ENCODE data around the gene SZRD1.

Gene SZRD1

DNA sequence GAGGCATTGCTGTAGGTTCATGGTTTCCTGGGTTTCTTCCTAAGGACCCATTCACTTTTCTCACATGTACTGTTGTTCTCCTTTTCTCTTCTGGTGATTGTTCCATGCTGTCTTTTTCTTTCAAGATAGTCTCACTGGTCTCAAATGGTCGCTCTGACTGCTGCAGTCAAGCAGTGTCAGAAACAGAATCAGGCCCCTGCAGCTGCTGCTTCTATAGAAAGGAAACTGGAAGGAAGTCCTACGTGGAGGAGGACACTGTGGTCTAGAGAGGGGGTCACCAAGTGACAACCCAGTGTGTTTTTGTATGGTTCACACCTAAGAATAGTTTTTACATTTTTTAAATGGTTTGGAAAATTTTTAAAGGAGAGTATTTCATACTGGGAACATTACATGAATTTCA is 75.9 kb downstream of the SZRD1 start:
- TF ChIP-seq POLR2AphosphoS5 (IDR thresholded peaks at IDR 0.05; ENCODE audit: low read depth, low read length), result no peak
- TF ChIP-seq TAF1 (IDR thresholded peaks at IDR 0.05; ENCODE audit: low read depth, low read length), result no peak
- FAIRE-seq (no peak), DNase-seq (ENCODE audit: insufficient read length, low spot score) (no peak)

- FAIRE-seq (no peak), DNase-seq (ENCODE audit: insufficient read length, low spot score) (no peak)
- no peak for TF ChIP-seq SPI1 (IDR thresholded peaks at IDR 0.05; ENCODE audit: low read depth, low read length)
- no peak for TF ChIP-seq TAF1 (IDR thresholded peaks at IDR 0.05; ENCODE audit: low read depth, low read length)
- TF ChIP-seq POU2F2 (IDR thresholded peaks at IDR 0.05; ENCODE audit: low read depth, low read length), result 0 out of 2 replicates have a peak, but pooled peaks have one; percentile 16
- TF ChIP-seq POLR2AphosphoS5 (IDR thresholded peaks at IDR 0.05; ENCODE audit: low read depth, low read length), result no peak
Measured at GRCh38 chr1:16443975-16444770, 77.1 kb downstream of the SZRD1 start.

DNA sequence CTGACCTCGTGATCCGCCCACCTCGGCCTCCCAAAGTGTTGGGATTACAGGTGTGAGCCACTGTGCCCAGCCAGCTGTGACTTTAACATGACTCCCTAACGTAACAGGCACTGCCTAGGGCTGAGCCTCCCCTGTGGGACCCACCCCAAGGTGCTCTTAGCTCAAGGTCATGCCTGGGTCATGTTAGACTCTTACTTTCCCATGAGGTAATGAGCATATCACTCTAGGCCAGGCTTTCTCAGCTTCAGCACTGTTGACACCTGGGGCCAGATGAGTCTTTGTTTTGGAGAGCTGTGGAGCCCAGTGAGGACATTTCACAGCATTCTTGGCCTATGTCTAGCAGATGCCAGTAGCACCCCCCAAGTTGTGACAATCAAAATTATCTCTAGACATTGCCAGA is 78.0 kb downstream of the SZRD1 start:
- FAIRE-seq, result no peak
- TF ChIP-seq PAX5 (IDR thresholded peaks at IDR 0.05; ENCODE audit: insufficient read depth, low read length, severe bottlenecking), result no peak
- TF ChIP-seq POLR2AphosphoS5 (IDR thresholded peaks at IDR 0.05; ENCODE audit: low read depth, low read length), result no peak
- no peak for TF ChIP-seq TAF1 (IDR thresholded peaks at IDR 0.05; ENCODE audit: low read depth, low read length)
- no peak for TF ChIP-seq POU2F2 (IDR thresholded peaks at IDR 0.05; ENCODE audit: low read depth, low read length)
- TF ChIP-seq SPI1 (IDR thresholded peaks at IDR 0.05; ENCODE audit: low read depth, low read length), result no peak
- DNase-seq (ENCODE audit: insufficient read length, low spot score), result no peak

- FAIRE-seq (no peak), DNase-seq (ENCODE audit: insufficient read length, low spot score) (no peak)
- TF ChIP-seq POU2F2 (IDR thresholded peaks at IDR 0.05; ENCODE audit: low read depth, low read length) (no peak), SPI1 (IDR thresholded peaks at IDR 0.05; ENCODE audit: low read depth, low read length) (no peak), POLR2A (IDR thresholded peaks at IDR 0.05; ENCODE audit: low read depth, low read length) (no peak), PAX5 (IDR thresholded peaks at IDR 0.05; ENCODE audit: insufficient read depth, low read length, severe bottlenecking) (no peak), POLR2AphosphoS5 (IDR thresholded peaks at IDR 0.05; ENCODE audit: low read depth, low read length) (no peak), TAF1 (IDR thresholded peaks at IDR 0.05; ENCODE audit: low read depth, low read length) (no peak)
Measured at GRCh38 chr1:16446116-16446515, 79.1 kb downstream of the SZRD1 start.

GRCh38 chr1:16447641-16448040 is 80.6 kb downstream of the SZRD1 start:
- no peak for FAIRE-seq
- DNase-seq (ENCODE audit: insufficient read length, low spot score), result no peak
- TF ChIP-seq POLR2A (IDR thresholded peaks at IDR 0.05; ENCODE audit: low read depth, low read length), result no peak
- TF ChIP-seq PAX5 (IDR thresholded peaks at IDR 0.05; ENCODE audit: insufficient read depth, low read length, severe bottlenecking), result no peak
- no peak for TF ChIP-seq POU2F2 (IDR thresholded peaks at IDR 0.05; ENCODE audit: low read depth, low read length)
- TF ChIP-seq TAF1 (IDR thresholded peaks at IDR 0.05; ENCODE audit: low read depth, low read length), result no peak
- TF ChIP-seq SPI1 (IDR thresholded peaks at IDR 0.05; ENCODE audit: low read depth, low read length), result no peak
- no peak for TF ChIP-seq POLR2AphosphoS5 (IDR thresholded peaks at IDR 0.05; ENCODE audit: low read depth, low read length)

Measured in GM12891 (cell line).